ENCODE data around the gene CDX2. TPM values are rescaled to one million over a fixed set of nuclear protein-coding genes. Genes with fewer than 3 reads are reported as not detected.

CDX2 gene
- total and polyA plus RNA-seq, 2 experiments from 2014 or later: not detected

- TF ChIP-seq CREB1 (CRISPR knock-in tag; IDR thresholded peaks at IDR 0.05; ENCODE audit: low read depth): no peak
- TF ChIP-seq POLR2AphosphoS5 (IDR thresholded peaks at IDR 0.05; ENCODE audit: low read depth): no peak
- TF ChIP-seq REST (IDR thresholded peaks at IDR 0.05; ENCODE audit: unreplicated experiment): no peak
- TF ChIP-seq CTCF (conservative IDR thresholded peaks at IDR 0.05; ENCODE audit: low read depth in 2 of 2): no peak
- TF ChIP-seq STAT1 (IDR thresholded peaks at IDR 0.05; ENCODE audit: unreplicated experiment): no peak
- TF ChIP-seq, protein P1, sequence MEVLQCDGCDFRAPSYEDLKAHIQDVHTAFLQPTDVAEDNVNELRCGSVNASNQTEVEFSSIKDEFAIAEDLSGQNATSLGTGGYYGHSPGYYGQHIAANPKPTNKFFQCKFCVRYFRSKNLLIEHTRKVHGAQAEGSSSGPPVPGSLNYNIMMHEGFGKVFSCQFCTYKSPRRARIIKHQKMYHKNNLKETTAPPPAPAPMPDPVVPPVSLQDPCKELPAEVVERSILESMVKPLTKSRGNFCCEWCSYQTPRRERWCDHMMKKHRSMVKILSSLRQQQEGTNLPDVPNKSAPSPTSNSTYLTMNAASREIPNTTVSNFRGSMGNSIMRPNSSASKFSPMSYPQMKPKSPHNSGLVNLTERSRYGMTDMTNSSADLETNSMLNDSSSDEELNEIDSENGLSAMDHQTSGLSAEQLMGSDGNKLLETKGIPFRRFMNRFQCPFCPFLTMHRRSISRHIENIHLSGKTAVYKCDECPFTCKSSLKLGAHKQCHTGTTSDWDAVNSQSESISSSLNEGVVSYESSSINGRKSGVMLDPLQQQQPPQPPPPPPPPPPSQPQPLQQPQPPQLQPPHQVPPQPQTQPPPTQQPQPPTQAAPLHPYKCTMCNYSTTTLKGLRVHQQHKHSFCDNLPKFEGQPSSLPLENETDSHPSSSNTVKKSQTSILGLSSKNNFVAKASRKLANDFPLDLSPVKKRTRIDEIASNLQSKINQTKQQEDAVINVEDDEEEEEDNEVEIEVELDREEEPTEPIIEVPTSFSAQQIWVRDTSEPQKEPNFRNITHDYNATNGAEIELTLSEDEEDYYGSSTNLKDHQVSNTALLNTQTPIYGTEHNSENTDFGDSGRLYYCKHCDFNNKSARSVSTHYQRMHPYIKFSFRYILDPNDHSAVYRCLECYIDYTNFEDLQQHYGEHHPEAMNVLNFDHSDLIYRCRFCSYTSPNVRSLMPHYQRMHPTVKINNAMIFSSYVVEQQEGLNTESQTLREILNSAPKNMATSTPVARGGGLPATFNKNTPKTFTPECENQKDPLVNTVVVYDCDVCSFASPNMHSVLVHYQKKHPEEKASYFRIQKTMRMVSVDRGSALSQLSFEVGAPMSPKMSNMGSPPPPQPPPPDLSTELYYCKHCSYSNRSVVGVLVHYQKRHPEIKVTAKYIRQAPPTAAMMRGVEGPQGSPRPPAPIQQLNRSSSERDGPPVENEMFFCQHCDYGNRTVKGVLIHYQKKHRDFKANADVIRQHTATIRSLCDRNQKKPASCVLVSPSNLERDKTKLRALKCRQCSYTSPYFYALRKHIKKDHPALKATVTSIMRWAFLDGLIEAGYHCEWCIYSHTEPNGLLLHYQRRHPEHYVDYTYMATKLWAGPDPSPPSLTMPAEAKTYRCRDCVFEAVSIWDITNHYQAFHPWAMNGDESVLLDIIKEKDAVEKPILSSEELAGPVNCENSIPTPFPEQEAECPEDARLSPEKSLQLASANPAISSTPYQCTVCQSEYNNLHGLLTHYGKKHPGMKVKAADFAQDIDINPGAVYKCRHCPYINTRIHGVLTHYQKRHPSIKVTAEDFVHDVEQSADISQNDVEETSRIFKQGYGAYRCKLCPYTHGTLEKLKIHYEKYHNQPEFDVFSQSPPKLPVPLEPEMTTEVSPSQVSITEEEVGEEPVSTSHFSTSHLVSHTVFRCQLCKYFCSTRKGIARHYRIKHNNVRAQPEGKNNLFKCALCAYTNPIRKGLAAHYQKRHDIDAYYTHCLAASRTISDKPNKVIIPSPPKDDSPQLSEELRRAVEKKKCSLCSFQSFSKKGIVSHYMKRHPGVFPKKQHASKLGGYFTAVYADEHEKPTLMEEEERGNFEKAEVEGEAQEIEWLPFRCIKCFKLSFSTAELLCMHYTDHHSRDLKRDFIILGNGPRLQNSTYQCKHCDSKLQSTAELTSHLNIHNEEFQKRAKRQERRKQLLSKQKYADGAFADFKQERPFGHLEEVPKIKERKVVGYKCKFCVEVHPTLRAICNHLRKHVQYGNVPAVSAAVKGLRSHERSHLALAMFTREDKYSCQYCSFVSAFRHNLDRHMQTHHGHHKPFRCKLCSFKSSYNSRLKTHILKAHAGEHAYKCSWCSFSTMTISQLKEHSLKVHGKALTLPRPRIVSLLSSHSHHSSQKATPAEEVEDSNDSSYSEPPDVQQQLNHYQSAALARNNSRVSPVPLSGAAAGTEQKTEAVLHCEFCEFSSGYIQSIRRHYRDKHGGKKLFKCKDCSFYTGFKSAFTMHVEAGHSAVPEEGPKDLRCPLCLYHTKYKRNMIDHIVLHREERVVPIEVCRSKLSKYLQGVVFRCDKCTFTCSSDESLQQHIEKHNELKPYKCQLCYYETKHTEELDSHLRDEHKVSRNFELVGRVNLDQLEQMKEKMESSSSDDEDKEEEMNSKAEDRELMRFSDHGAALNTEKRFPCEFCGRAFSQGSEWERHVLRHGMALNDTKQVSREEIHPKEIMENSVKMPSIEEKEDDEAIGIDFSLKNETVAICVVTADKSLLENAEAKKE (CRISPR knock-in tag; IDR thresholded peaks at IDR 0.05): no peak
- no peak for TF ChIP-seq ZNF331 (CRISPR knock-in tag; IDR thresholded peaks at IDR 0.05; ENCODE audit: low read depth)
- TF ChIP-seq JUNB (IDR thresholded peaks at IDR 0.05; ENCODE audit: unreplicated experiment): no peak
- no peak for TF ChIP-seq EZH2phosphoT487 (IDR thresholded peaks at IDR 0.05; ENCODE audit: unreplicated experiment)
- TF ChIP-seq NANOG (IDR thresholded peaks at IDR 0.05; ENCODE audit: borderline replicate concordance): no peak
- TF ChIP-seq EZH2 (IDR thresholded peaks at IDR 0.05; ENCODE audit: low read depth, unreplicated experiment): no peak
- TF ChIP-seq ZNF114 (CRISPR knock-in tag; IDR thresholded peaks at IDR 0.05): no peak
- no peak overlapping the region for H3K27ac Mint-ChIP-seq
- no peaks in the 10 kb centered on the region for H3K9me2 ChIP-seq (ENCODE audit: insufficient read depth)
- H3K79me2 ChIP-seq (replicated peaks; ENCODE audit: insufficient read depth): no peaks in the 10 kb centered on the region
- H3K4me3 Mint-ChIP-seq: no peak overlapping the region
- H3K36me3 ChIP-seq (ENCODE audit: insufficient read depth): no peaks in the 10 kb centered on the region
- peaks cover 100% of the 10 kb centered on the region for H3K27me3 ChIP-seq (ENCODE audit: insufficient read depth)
- H3K4me1 ChIP-seq (ENCODE audit: insufficient read depth): peaks cover 21% of the 10 kb centered on the region
- H3K4me2 ChIP-seq: no peak overlapping the region
- H3K9me3 Mint-ChIP-seq: no peaks in the 10 kb centered on the region
- ATAC-seq (no peak), DNase-seq (ENCODE audit: low spot score) (no peak)
- peaks cover 95% of the 10 kb centered on the region for H3K27me3 Mint-ChIP-seq (ENCODE audit: insufficient read depth, low read depth, poor library complexity)
- H3F3A ChIP-seq (replicated peaks; ENCODE audit: low read depth): peaks cover 22% of the 10 kb centered on the region
- H3K4me3 ChIP-seq: no peak overlapping the region
- H3K27ac ChIP-seq (ENCODE audit: low read depth): no peak overlapping the region
- H3K36me3 Mint-ChIP-seq (ENCODE audit: low read depth): no peaks in the 10 kb centered on the region
- H3K4me1 Mint-ChIP-seq: peaks cover 15% of the 10 kb centered on the region
- H4K20me1 ChIP-seq (replicated peaks; ENCODE audit: insufficient read depth): peaks cover 32% of the 10 kb centered on the region
- no peak overlapping the region for H2AFZ ChIP-seq
Measured at GRCh38 chr13:27956576-27957300, 12.4 kb downstream of the CDX2 start.
